SK-N-SH treated with all-trans-retinoic acid at 6 μM for 48 hours (cell line): ENCODE data around the gene CCDC39.

Experiments used
- ATAC-seq: fragments of 200-7000 bp; cut with Tn5 transposase; 3 replicates; pipeline ENCODE4 v1.9.1; 2020; ENCODE audit warnings: mild to moderate bottlenecking, moderate library complexity
- ARNTL ChIP-seq: fragments of 450-650 bp; formaldehyde crosslinking; IDR thresholded peaks from 2 replicates; pipeline ENCODE4 v1.5.0; 2020; ENCODE audit warnings: low read depth, mild to moderate bottlenecking, moderate library complexity, borderline replicate concordance
- BACH2 ChIP-seq: fragments of 250-450 bp; sonication (Bioruptor Pico); IDR thresholded peaks from 2 replicates; pipeline ENCODE4 v1.9.0; 2021; ENCODE audit warnings: mild to moderate bottlenecking, borderline replicate concordance
- CREB5 ChIP-seq: fragments of 250-450 bp; sonication (Bioruptor Pico); IDR thresholded peaks from 2 replicates; pipeline ENCODE4 v1.5.1; 2020; ENCODE audit warnings: low read depth, mild to moderate bottlenecking, moderate library complexity
- CSDC2 ChIP-seq: fragments of 250-450 bp; sonication (Bioruptor Pico); IDR thresholded peaks from 2 replicates; pipeline ENCODE4 v1.5.0; 2020; ENCODE audit warnings: mild to moderate bottlenecking, moderate library complexity
- CSRNP3 ChIP-seq: fragments of 250-450 bp; sonication (Bioruptor Pico); IDR thresholded peaks from 2 replicates; pipeline ENCODE4 v1.5.1; 2021; ENCODE audit warnings: mild to moderate bottlenecking, moderate library complexity
- ESRRG ChIP-seq: fragments of 250-450 bp; sonication (Bioruptor Pico); IDR thresholded peaks from 2 replicates; pipeline ENCODE4 v1.6.1; 2021; ENCODE audit warnings: mild to moderate bottlenecking
- GLIS3 ChIP-seq: fragments of 250-450 bp; sonication (Bioruptor Pico); IDR thresholded peaks from 2 replicates; pipeline ENCODE4 v1.5.0; 2020; ENCODE audit warnings: mild to moderate bottlenecking, moderate library complexity
- ISL1 ChIP-seq: fragments of 250-450 bp; sonication (Bioruptor Pico); IDR thresholded peaks from 2 replicates; pipeline ENCODE4 v2.1.2; 2022; ENCODE audit warnings: mild to moderate bottlenecking, moderate library complexity
- OSR1 ChIP-seq: fragments of 250-450 bp; sonication (Bioruptor Pico); IDR thresholded peaks from 2 replicates; pipeline ENCODE4 v1.8.0; 2022; ENCODE audit warnings: moderate library complexity, mild to moderate bottlenecking, inconsistent platforms
- PATZ1 ChIP-seq: fragments of 250-450 bp; sonication (Bioruptor Pico); IDR thresholded peaks from 2 replicates; pipeline ENCODE4 v1.8.0; 2020; ENCODE audit warnings: mild to moderate bottlenecking, moderate library complexity, borderline replicate concordance
- POU6F1 ChIP-seq: fragments of 250-450 bp; sonication (Bioruptor Pico); IDR thresholded peaks from 2 replicates; pipeline ENCODE4 v1.8.0; 2021; ENCODE audit warnings: low read depth, mild to moderate bottlenecking, moderate library complexity, borderline replicate concordance
- PPARA ChIP-seq: fragments of 250-450 bp; sonication (Bioruptor Pico); IDR thresholded peaks from 2 replicates; pipeline ENCODE4 v1.5.0; 2020; ENCODE audit warnings: mild to moderate bottlenecking, borderline replicate concordance
- RARB ChIP-seq: fragments of 250-450 bp; sonication (Bioruptor Pico); IDR thresholded peaks from 2 replicates; pipeline ENCODE4 v1.8.0; 2021; ENCODE audit warnings: mild to moderate bottlenecking, moderate library complexity
- SNAI2 ChIP-seq: fragments of 250-450 bp; sonication (Bioruptor Pico); IDR thresholded peaks from 2 replicates; pipeline ENCODE4 v1.5.0; 2020; ENCODE audit warnings: mild to moderate bottlenecking, moderate library complexity
- TCF4 ChIP-seq: fragments of 250-450 bp; sonication (Bioruptor Pico); IDR thresholded peaks from 2 replicates; pipeline ENCODE4 v1.8.0; 2021; ENCODE audit warnings: mild to moderate bottlenecking, moderate library complexity, borderline replicate concordance
- TOX ChIP-seq: fragments of 250-450 bp; sonication (Bioruptor Pico); IDR thresholded peaks from 2 replicates; pipeline ENCODE4 v1.8.0; 2021; ENCODE audit warnings: mild to moderate bottlenecking, moderate library complexity, borderline replicate concordance
- TSHZ2 ChIP-seq: fragments of 250-450 bp; sonication (Bioruptor Pico); IDR thresholded peaks from 2 replicates; pipeline ENCODE4 v1.5.0; 2020; ENCODE audit warnings: mild to moderate bottlenecking, moderate library complexity
- ZC3H10 ChIP-seq: fragments of 250-450 bp; sonication (Bioruptor Pico); IDR thresholded peaks from 2 replicates; pipeline ENCODE4 v1.5.1; 2021; ENCODE audit warnings: mild to moderate bottlenecking, moderate library complexity
- ZFP3 ChIP-seq: fragments of 250-450 bp; sonication (Bioruptor Pico); IDR thresholded peaks from 2 replicates; pipeline ENCODE4 v1.5.0; 2020; ENCODE audit warnings: mild to moderate bottlenecking, moderate library complexity
- ZFP30 ChIP-seq: fragments of 450-650 bp; formaldehyde crosslinking; IDR thresholded peaks from 2 replicates; pipeline ENCODE4 v1.5.0; 2022; ENCODE audit warnings: mild to moderate bottlenecking, moderate library complexity
- ZNF565 ChIP-seq: fragments of 450-650 bp; formaldehyde crosslinking; conservative IDR thresholded peaks from 2 replicates; pipeline ENCODE4 v1.5.0; 2020; ENCODE audit warnings: low read depth, mild to moderate bottlenecking, moderate library complexity
- ZNF70 ChIP-seq: fragments of 450-650 bp; formaldehyde crosslinking; IDR thresholded peaks from 2 replicates; pipeline ENCODE4 v1.5.0; 2020; ENCODE audit warnings: mild to moderate bottlenecking, moderate library complexity
- ZNF8 ChIP-seq: fragments of 450-650 bp; formaldehyde crosslinking; IDR thresholded peaks from 2 replicates; pipeline ENCODE4 v1.5.0; 2020; ENCODE audit warnings: mild to moderate bottlenecking, moderate library complexity

Gene CCDC39

GRCh38 chr3:180626844-180627243 is 52.4 kb downstream of the CCDC39 start:
- no peak for TF ChIP-seq ZNF70 (CRISPR knock-in tag)
- no peak for TF ChIP-seq ZFP3 (CRISPR knock-in tag)
- no peak for TF ChIP-seq CSRNP3 (CRISPR knock-in tag)
- no peak for TF ChIP-seq BACH2 (CRISPR knock-in tag)
- TF ChIP-seq TCF4 = no peak
- no peak for TF ChIP-seq POU6F1
- no peak for TF ChIP-seq PPARA (CRISPR knock-in tag)
- TF ChIP-seq ISL1 = no peak
- TF ChIP-seq CSDC2 (CRISPR knock-in tag) = no peak
- no peak for TF ChIP-seq TSHZ2
- TF ChIP-seq ZFP30 (CRISPR knock-in tag) = no peak
- no peak for TF ChIP-seq ZNF565
- TF ChIP-seq, all 23 proteins: peak for 0
- no peak for ATAC-seq

- no peak for ATAC-seq
- TF ChIP-seq TSHZ2 = no peak
- no peak for TF ChIP-seq CSRNP3 (CRISPR knock-in tag)
- TF ChIP-seq PATZ1 (CRISPR knock-in tag) = no peak
- TF ChIP-seq OSR1 (CRISPR knock-in tag) = no peak
- TF ChIP-seq ESRRG (CRISPR knock-in tag) = no peak
- no peak for TF ChIP-seq ISL1
- no peak for TF ChIP-seq ZNF8 (CRISPR knock-in tag)
- no peak for TF ChIP-seq PPARA (CRISPR knock-in tag)
- TF ChIP-seq ZFP30 (CRISPR knock-in tag) = no peak
- TF ChIP-seq GLIS3 = no peak
- no peak for TF ChIP-seq SNAI2
- TF ChIP-seq BACH2 (CRISPR knock-in tag) = no peak
- TF ChIP-seq ARNTL (CRISPR knock-in tag) = no peak
- TF ChIP-seq RARB (CRISPR knock-in tag) = no peak
- TF ChIP-seq ZC3H10 (CRISPR knock-in tag) = no peak
- no peak for TF ChIP-seq CSDC2 (CRISPR knock-in tag)
- TF ChIP-seq TCF4 = no peak
- no peak for TF ChIP-seq CREB5 (CRISPR knock-in tag)
- TF ChIP-seq TOX (CRISPR knock-in tag) = no peak
- no peak for TF ChIP-seq ZNF70 (CRISPR knock-in tag)
- TF ChIP-seq, all 23 proteins: peak for 0
Observed at GRCh38 chr3:180624714-180625113, 54.6 kb downstream of the CCDC39 start.
